Ammon's horn (tissue), 1 donor: ENCODE results near the gene CDC73.

Source experiments
- DNase-seq: peaks from one replicate; pipeline ENCODE4 v3.0.0-alpha.2; 2016; ENCODE audit warnings: low spot score

CDC73 gene

DNA sequence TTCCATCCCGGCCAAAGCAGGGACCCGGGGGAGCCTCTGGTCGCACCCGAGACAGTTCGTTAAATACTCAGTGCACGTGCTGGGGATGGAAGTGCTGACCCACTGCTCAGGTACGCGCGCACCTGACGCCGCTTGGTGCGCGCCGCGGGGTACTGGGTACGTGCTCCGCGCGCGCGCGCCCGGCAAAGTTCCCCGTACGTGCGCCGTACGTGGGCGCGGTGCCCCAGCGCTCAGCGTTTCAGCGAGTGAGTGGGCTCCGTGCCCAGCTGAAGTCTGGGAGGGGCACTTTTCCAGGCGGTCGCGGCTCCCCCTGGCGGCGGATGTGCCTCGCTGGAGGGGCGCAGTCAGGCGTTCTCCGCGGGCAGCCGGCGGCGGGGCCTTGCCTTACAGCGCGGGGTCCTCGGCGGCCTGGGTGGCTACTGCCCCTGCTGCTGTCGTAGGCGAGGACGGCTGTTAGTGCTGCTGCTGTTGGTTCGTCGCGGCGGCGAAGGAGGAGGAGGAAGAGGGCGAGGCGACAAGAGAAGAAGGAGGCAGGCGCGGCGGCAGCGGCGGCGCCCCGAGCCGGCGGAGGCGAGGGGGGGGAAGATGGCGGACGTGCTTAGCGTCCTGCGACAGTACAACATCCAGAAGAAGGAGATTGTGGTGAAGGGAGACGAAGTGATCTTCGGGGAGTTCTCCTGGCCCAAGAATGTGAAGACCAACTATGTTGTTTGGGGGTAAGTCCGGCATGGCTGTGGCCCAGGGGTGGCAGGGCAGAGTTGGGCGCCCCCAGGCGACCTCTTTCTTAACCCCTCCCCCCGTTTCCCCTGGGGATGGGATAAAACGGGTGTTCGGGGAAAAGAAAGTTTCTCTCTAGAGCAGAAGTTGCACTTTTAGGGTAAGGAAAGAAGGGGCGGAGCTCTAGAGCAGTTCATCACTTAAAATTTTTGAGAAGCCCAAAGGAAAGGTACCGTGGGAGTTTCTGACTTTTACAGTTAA, at the start of gene CDC73:
CDC73 (plus strand) TSS at position 416 of the 978 bp plus-strand sequence; CDS start at position 586, 170 bp downstream.
- DNase-seq: peak; percentile 97

DNA sequence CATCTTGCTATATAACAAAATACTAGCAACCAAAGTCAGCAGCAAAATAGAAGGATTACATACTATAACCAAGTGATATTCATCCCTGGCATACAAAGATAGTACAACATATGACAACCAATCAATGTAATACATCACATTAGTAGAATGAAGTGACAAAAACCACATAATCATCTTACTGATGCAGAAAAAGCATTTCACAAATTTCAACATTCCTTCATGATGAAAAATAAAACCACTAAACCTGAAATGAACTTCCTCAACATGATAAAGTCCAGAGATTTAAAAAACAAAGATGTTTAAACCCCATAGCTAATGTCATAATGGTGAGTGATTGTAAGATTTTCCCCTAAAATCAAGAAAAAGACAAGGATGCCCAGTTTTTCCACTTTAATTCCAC, 43.8 kb upstream of the CDC73 start:
- DNase-seq: no peak

DNA sequence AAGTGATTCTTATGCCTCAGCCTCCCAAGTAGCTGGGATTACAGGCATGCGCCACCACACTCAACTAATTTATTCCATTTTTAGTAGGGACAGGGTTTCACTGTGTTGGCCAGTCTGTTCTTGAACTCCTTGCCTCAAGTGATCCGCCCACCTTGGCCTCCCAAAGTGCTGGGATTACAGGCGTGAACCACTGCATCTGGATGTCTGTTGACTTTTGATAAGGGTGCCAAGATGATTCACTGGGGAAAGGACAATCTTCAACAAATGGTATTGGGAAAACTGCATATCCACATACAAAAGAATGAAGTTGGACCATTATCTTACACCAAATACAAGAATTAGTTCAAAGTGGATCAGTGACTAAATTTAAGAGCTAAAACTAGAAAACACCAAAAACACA, 42.6 kb upstream of the CDC73 start:
- DNase-seq: no peak

DNA sequence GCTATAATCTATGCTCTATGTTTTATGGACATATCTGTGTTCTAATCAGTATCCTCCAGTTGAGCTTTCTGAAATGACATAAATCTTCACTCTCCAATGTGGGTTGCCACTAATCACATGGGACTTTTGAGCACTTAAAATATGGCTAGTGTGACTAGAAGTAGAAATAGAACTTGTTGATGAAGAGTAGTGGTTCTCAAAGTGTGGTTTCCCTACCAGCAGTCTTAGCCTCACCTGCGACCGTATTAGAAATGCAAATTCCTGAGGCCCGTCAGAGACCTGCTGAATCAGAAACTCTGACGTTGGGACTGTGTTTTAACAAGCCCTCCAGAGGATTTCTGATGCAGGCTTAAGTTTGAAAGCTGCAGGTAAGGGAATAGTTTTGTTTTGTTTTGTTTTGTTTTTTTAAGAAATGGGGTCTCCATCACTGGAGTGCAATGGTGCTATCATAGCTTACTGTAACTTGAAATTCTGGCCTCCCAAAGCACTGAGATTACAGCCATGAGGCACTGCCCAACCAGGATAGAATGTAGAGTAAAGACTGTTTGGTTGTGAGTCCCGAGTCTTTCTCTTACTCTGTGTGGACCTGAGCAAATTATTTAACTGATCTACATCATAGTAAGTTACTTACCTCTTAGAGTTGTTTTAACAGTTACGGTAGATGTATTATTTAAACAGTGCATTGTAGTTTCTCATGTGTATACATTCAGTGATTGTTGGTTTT, 38.3 kb upstream of the CDC73 start:
- DNase-seq: no peak

DNA sequence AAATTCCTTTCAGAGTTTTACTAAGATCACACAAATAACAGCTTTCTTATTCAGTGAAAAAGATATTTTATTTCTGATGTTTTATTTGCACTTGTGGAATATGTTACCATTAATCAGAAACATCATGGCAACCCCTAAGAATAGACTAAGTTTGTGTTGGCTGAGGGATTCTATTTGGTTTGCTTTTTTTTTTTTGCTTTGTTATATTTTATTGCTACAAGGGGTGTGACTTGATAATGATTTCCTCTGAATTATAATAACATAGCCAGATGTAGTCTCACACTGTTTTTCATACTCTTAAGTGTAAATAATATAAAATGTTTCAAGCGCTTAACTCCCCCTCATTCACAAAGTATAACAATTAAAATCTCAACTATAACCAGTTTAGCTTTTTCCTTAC, 36.6 kb upstream of the CDC73 start:
- DNase-seq: no peak

DNA sequence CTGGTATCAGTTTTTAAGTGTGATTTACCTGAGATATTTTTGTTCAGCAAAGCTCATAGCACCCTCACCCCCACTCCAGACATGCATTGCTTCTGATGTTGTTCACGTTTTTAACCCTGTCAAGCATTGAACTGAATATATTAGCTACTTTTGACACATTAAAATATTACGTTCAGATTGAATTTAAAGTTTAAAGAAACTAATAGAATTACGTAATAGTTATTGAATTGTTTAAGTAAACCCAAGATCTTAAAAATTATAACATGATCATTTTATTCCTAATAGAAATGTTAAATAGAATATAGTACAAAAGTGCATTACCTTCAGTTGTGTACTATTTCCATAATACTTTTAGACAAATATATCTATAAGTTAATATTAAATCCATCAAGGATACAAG, 35.5 kb upstream of the CDC73 start:
- DNase-seq: no peak

DNA sequence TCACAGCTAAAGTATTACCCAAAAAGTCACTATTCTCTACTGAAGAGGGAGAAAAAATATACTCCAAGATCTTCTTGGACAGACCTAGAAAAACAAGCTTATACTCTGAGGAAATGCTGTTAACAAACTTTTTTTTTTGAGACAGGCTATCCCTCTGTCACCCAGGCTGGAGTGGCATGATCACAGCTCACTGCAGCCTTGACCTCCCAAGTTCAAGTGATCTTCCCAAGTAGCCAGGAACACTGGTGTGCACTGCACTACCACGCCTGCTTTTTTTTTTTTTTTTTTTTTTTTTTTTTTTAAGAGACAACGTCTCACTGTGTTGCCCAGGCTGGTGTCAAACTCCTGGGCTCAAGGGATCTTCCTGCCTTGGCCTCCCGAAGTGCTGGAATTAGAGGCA, 33.9 kb upstream of the CDC73 start:
- no peak for DNase-seq

DNA sequence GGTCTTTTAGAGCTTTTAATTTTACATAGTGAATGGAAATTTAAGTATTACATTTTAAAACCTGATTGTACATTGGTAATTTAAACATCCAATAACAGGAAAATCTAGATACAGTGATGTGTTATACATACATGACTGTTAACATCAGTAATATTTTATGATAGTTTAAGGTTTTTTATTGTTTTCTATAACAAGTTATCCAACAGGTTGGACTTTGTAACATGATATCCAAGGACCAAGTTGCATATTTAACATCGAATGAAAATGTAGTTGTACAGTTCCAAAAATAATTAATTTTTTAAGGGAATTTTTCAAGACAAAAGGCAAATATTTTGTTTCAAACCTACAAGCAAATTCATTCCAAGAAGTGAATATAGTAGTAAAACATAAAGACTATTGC, 31.0 kb upstream of the CDC73 start:
- no peak for DNase-seq

DNA sequence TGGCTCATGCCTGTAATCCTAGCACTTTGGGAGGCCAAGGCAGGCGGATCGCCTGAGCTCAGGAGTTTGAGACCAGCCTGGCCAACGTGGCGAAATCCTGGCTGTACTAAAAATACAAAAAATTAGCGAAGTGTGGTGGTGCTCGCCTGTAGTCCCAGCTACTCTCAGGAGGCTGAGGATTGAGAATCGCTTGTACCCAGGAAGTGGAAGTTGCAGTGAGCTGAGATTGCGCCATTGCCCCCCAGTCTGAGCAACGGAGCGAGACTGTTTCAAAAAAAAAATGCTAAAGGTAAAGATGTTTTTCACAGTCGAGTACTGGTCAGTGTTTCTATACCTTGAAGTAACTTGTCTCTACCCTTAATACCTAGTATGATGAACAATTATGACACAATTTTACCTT, 27.7 kb upstream of the CDC73 start:
- no peak for DNase-seq

DNA sequence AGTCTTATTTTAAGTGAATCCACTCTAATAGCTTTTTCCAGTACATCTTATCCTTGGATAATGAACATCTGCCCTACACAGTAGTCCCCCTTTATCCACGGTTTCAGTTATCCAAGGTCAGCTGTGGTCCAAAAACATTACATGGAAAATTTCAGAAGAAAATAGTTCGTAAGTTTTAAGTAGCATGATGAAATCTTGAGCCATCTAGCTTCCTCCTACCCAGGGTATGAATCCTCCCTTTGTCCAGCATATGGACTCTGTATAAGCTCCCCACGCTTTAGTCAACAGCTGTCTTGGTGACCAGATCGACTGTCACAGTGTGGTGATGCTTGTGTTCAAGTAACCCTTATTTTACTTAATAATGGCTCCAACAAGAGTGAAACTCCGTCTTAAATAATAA, 19.2 kb upstream of the CDC73 start:
- DNase-seq: no peak

DNA sequence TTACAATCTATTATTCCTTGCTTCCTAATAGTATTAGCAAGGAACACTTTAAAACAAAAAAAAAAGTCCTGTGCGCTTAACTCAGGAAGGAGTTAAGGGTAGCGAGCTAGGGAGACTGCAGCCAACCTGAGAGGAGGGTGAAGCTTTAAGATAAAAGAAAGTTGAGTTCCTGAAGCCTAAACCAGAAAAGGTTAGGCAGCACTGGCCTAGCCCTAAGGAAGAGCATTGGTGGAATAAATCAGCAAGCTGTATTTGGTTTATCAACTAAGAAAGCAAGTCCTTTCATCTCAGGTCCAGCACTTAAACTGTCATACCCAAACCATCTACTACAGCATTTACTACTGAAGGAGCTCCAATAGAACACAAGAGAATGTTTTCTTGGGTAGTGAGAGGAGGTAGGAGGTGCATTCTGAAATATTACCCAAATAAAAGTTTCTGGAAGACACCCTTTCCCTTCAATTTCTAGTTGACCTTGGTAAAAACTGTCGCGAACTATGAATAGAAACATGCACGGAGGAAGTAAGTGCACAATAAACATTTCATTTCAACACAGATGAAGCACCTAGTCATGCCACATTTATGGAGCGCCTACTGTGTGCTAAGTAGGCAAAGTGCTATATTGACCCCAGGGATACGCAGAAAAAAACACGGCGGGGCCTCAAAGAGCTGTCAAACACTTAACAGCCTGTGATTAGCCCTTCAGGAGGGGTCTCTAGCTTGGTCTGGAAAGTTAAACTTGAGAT, 17.9 kb upstream of the CDC73 start:
- no peak for DNase-seq

DNA sequence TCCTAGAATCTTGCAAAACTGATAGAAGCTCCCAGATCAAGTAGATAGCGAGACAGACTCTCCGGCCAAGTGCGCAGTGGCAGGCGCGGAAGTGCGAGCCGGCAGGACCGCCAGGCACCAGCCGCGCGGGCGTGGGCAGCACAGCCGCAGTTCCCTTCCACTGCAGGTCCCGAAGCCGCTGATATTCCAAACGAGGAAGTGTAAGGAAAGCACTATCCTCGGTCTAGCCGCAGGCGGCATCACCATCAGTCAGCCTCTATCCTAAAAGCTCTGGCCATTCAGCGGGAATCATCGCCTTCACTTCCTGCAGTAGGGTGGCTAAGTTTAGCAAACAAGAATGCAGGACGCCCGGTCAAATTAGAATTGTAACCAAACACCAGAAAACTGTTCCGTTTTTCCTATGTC, 17.3 kb upstream of the CDC73 start:
- peak; percentile 65 for DNase-seq

DNA sequence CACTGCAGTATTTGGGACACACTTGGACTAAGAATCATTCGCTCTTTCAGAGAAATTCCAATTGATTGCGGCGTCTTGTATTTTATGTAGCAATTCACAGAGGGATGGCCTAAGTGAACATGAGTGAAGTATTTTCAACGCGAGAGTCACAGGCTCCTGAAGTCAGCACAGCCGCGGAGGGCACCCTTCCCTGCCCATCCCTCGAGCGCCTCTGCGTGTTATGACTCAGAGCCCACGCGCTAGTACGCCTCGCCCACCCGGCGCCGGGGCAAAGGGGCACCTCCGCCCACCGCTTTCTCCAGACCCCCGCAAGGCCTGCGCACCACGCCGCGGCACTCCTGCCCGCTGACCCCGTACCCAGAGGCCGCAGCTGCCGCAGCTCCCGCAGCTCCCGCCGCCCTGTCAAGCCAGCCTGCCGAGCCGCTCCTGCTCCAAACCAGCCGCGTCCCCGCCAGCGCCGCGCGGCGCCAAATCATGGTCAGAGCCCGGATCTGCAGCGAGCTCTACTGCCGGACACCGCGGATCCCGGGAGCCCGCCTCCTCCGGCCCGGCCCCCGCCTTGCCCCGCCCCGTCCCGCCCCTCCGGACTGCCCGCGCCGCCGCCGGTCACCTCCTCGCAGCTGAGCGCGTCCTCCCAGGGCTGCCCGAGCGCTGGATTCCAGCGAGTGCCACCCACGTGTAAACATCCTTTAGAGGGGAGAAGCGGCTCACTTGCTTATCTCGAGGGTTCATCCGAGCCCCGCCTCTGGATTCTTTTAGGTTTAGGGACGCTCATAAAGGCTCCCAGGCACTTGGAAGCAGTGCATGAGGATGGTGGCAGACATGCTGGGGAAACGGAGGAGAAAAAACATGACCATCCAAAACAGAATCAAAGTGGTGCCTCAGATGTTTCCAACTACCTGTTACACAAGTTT, 16.7 kb upstream of the CDC73 start, which contains the start of gene GLRX2:
GLRX2 (minus strand) TSS at position 508 of the 914 bp plus-strand sequence; CDS start at position 476, 32 bp downstream.
- DNase-seq: peak; percentile 89

DNA sequence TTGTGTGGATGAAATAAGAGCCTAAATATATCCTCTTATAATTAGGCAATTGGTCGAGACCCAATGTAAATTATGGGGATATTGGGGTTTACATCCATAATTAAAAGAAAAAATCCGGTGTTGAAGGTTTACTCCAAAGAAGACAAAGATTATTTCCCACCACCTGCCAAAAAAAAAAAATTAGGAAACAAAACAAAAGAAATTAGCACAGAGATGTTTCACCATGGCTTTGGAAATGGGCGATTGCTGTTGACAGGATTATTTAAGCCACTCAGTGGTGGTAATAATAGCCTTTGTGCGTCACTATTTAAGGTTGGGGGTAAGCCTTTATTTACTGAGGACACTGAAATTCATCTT, 16.0 kb upstream of the CDC73 start:
- DNase-seq: no peak

DNA sequence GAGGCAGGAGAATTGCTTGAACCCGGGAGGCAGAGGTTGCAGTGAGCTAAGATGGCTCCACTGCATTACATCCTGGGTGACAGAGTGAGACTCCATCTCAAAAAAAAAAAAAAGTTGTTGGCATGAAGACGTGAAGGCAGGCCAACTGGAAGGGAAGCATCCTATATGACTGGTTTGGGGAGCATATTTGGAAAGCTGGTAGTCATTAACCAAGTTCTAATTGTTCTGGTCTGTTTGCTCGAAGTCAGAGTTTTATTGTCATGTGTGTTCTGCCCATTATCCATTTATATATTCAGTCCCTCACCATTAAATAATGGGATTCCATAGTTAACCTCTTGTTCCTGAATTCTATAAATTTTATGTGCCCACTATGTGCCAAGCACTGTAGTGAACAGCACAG, 13.4 kb upstream of the CDC73 start:
- DNase-seq: no peak

DNA sequence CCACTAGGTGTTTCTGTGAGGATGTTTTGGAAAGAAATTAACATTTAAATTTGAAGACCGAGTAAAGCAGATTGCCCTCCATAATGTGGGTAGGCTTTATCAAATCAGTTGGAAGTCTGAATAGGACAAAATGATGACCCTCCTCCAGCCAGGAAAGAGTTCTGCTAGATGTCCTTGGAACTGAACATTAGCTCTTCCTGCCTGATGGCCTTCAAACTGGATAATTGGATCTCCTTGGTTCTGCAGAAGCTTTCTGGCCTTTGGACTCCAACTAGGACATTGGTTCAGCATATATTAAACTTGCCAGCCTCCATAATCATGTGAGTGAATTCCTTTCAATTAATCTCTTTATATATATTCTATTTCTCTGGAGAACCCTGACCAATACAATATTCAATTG, 12.2 kb upstream of the CDC73 start:
- no peak for DNase-seq

DNA sequence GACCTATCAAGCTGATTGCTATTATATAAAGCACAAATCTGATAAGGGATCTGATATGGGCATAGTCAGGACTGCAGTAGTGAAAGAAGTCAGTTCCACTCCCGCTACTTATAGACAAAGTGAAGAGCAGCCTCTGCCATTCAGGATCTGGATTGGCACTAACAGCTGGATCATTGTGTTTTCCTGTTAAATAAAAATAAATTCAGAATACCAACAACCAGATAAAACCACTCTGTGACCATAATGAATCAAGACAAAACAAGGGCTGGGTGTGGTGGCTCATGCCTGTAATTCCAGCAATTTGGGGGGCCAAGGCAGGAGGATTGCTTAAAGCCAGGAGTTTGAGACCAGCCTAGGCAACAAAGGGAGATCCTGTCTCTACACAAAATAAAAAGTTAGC, 11.6 kb upstream of the CDC73 start:
- DNase-seq: no peak

DNA sequence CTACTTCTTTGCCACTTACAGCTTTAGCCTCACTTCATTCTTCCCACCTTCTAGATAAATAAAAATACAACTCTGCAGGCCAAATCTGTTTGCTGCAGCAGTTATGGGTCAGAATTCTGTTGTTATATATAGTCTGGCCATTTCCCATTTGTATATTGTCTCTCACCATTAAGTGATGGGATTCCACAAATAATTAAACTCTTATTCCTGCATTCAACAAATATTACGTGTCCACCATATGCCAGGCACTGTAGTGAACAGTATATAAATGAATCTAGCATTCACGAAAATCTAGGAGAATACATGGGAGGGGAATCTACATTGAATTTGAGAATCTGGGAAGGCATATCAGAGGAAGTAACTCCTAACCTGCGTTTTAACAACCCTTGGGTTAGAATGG, 11.0 kb upstream of the CDC73 start:
- no peak for DNase-seq

DNA sequence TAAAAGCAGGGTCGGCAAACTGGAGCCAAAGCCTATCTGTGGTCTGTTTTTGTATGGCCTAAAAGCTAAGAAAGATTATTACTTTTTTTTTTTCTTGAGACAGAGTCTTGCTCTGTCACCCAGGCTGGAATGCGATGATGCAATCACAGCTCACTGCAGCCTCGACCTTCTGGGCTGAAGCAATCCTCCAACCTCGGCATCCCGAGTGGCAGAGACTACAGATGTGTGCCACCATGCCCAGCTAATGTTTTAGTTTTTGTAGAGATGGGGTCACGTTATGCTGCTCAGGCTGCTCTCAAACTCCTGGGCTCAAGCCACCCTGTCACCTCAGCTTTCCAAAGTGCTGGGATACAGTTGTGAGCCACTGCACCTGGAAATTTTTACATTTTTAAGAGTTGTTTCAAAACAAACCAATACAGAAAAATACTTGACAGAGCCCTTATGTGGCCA, 10.2 kb upstream of the CDC73 start:
- DNase-seq: no peak

DNA sequence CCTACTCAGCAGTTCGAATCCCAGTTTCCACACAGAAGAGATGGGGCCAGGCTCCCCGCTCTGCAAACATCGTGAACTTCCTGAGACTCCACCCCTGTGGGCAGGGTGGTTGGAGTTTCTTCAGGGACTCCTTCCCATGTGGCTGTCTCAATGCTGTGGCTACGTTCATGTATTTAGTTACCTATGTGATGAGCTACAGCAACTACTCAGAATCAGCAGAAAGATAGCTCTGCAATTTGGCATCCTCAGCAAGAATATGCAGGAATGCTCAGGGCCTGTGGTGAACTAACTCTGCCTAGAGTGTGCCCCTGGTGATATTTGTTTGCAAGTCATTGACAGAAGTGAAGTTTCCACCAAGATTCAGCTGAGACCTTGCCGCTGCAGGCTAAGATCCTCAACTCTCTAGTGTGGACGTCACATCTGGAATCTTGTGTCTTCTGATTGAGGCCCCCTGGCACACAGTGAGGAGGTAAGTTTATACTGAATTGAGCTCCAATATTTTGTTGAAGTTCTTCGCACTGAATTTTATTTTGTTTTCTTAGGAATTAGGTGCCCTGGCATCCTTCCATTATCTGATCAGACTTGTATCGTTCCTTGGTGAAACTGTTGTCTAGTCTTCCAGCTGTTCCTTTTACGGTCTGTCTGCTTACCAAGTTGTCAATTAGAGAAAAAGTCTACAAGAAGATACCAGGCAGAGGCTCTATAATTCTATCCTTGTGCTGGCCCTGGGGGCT, 8.4 kb upstream of the CDC73 start:
- no peak for DNase-seq

DNA sequence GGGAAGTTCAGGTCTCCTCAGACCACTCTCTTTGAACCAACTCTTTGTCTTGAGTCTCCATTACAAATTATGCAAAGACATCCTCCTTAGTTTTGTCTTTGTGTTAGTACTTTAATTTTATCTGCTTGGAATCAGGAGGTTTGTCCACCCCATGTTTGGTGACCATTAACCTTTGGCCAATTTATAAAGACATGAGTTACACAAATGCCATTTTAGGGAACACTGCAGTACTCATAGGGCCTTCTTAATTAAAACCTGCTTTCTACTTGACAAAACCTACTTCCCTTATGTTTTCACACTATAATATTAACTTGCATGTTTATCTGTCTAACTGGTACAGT, 7.9 kb upstream of the CDC73 start:
- no peak for DNase-seq
